CD8-positive, alpha-beta memory T cell (primary cell): Measurements from ENCODE around the gene CNTN5. TPM values are rescaled to one million over a fixed set of nuclear protein-coding genes. Genes with fewer than 3 reads are reported as not detected.
A peak's percentile ranks its signal among the peaks of the same experiment; 100 is the strongest.

Experiments
- CTCF ChIA-PET: fragments of 350-600 bp; sonication (Branson Sonifier 250); formaldehyde crosslinking; loops from one replicate; lab custom pipeline; 2021; ENCODE audit warnings: antibody characterized with exemption; lab: Charles Lee
- POLR2A ChIA-PET: fragments of 350-600 bp; sonication (Branson Sonifier 250); formaldehyde crosslinking; loops from one replicate; lab custom pipeline; 2021; ENCODE audit warnings: antibody characterized with exemption; lab: Charles Lee
- DNase-seq, 5 donors: peaks; one replicate each; pipeline versions ENCODE4 v3.0.0 to v3.0.0-alpha.2; 2020 to 2022; ENCODE audit warnings: mixed read lengths in 1 of 5
- H3K27ac ChIP-seq: one replicate; pipeline ENCODE4 v1.7.0; 2013; ENCODE audit warnings: low read depth, mild to moderate bottlenecking, low read length, moderate library complexity
- H3K27me3 ChIP-seq: 2 replicates; pipeline ENCODE4 v1.7.0; 2013; ENCODE audit warnings: low read length, mild to moderate bottlenecking; ENCODE audit not compliant: insufficient read depth, poor library complexity, severe bottlenecking
- H3K36me3 ChIP-seq: 2 replicates; pipeline ENCODE4 v1.7.0; 2013; ENCODE audit warnings: mild to moderate bottlenecking, low read length, moderate library complexity; ENCODE audit not compliant: insufficient read depth
- H3K4me1 ChIP-seq: 2 replicates; pipeline ENCODE4 v1.7.0; 2013; ENCODE audit warnings: mild to moderate bottlenecking, low read length, moderate library complexity; ENCODE audit not compliant: insufficient read depth
- H3K4me3 ChIP-seq: 2 replicates; pipeline ENCODE4 v1.7.0; 2013; ENCODE audit warnings: mild to moderate bottlenecking, low read length
- H3K9me3 ChIP-seq: 2 replicates; pipeline ENCODE4 v1.7.0; 2013; ENCODE audit warnings: mild to moderate bottlenecking, low read length
- H3K27ac Mint-ChIP-seq, 8 donors: one replicate each; pipeline ENCODE4 v1.8.0; 2020 to 2021; ENCODE audit warnings: mixed read lengths in 8 of 8, mild to moderate bottlenecking in 6 of 8, inconsistent platforms in 3 of 8, moderate library complexity in 3 of 8
- H3K27me3 Mint-ChIP-seq, 2 donors: one replicate each; pipeline ENCODE4 v1.8.0; 2020 to 2021; ENCODE audit warnings: mixed read lengths in 2 of 2, mild to moderate bottlenecking in 1 of 2, moderate library complexity in 1 of 2
- H3K36me3 Mint-ChIP-seq, 3 donors: one replicate each; pipeline ENCODE4 v1.8.0; 2020 to 2021; ENCODE audit warnings: mixed read lengths in 3 of 3, inconsistent platforms in 1 of 3, mild to moderate bottlenecking in 1 of 3
- H3K4me1 Mint-ChIP-seq, 3 donors: one replicate each; pipeline ENCODE4 v1.8.0; 2020 to 2021; ENCODE audit warnings: mixed read lengths in 3 of 3, inconsistent platforms in 1 of 3, mild to moderate bottlenecking in 1 of 3
- H3K4me3 Mint-ChIP-seq, 7 donors: one replicate each; pipeline ENCODE4 v1.8.0; 2020 to 2021; ENCODE audit warnings: mixed read lengths in 7 of 7, mild to moderate bottlenecking in 6 of 7, moderate library complexity in 4 of 7, inconsistent platforms in 2 of 7
- H3K9me3 Mint-ChIP-seq, 5 donors: one replicate each; pipeline ENCODE4 v1.8.0; 2020 to 2022; ENCODE audit warnings: mixed read lengths in 5 of 5, mild to moderate bottlenecking in 3 of 5, moderate library complexity in 2 of 5, inconsistent platforms in 1 of 5
- polyA plus RNA-seq: library from polyadenylated mRNA; unstranded; fragments of 300-500 nt; fragmentation: Illumina TruSeq; gene quantifications from one replicate; pipeline ENCODE4 v1.2.3, GENCODE V29; 2021
- total RNA-seq, 2 experiments: library from RNA; stranded (reverse); gene quantifications; one replicate each; pipeline ENCODE4 v1.2.3, GENCODE V29; 2021

Gene CNTN5
- total and polyA plus RNA-seq, 3 experiments from 2014 or later = not detected

DNA sequence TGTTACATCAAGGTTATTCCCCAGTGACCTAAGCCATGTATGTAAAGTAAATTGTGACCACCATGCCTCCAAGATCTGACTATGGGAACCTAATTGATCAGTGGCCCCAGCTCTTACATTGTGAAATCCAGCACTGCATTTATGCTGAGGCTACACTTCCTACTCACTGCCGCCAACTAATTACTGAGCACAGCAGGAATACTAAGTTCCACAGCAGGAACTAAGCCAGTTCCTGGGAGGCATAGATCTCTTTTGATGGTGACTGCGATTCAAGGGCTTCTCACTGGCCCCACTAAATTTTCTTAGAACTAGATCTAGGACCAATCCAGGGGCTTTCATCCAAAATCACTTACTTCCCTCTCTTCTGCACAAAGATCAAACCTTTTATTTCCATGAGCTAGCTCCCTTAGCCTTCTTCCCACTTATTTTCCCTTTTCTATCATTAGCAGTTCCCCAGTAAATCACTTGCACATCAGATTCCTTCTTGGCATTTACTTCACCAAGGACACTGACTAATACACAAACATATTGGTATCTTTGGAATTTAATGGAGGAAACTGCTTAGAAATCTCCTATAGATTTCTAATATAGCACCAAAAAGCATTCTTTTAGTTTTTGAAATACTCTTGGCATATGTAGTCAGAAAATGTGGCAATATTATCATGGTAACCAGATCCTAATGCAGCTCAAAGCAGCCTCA lies 46.0 kb downstream of the CNTN5 start:
- H3K4me1 Mint-ChIP-seq = peaks cover 0 to 3% (median 0%) of the 10 kb centered on the region in 3 donors
- H3K4me3 Mint-ChIP-seq = no peak overlapping the region
- H3K27me3 ChIP-seq = no peaks in the 10 kb centered on the region
- ChIA-PET CTCF (no interaction called here), POLR2A (no interaction called here)
- no peak for DNase-seq
- peaks cover 0 to 12% (median 8%) of the 10 kb centered on the region in 5 donors for H3K9me3 Mint-ChIP-seq
- no peak overlapping the region for H3K27ac Mint-ChIP-seq
- no peaks in the 10 kb centered on the region for H3K9me3 ChIP-seq
- no peaks in the 10 kb centered on the region for H3K36me3 ChIP-seq
- H3K27ac ChIP-seq = no peak overlapping the region
- no peak overlapping the region for H3K4me3 ChIP-seq
- H3K36me3 Mint-ChIP-seq = no peaks in the 10 kb centered on the region
- peaks cover 0 to 2% of the 10 kb centered on the region in 2 donors for H3K27me3 Mint-ChIP-seq
- H3K4me1 ChIP-seq = no peaks in the 10 kb centered on the region

GRCh38 chr11:99068832-99069231 lies 48.1 kb downstream of the CNTN5 start:
- Mint-ChIP-seq H3K27me3 (peaks cover 0 to 4% of the 10 kb centered on the region in 2 donors), H3K9me3 (peaks cover 0 to 11% (median 3%) of the 10 kb centered on the region in 5 donors), H3K4me3 (no peak overlapping the region), H3K36me3 (no peaks in the 10 kb centered on the region), H3K27ac (no peak overlapping the region), H3K4me1 (peaks cover 0 to 3% (median 0%) of the 10 kb centered on the region in 3 donors)
- DNase-seq = no peak
- Histone ChIP-seq H3K4me3 (no peak overlapping the region), H3K27me3 (no peaks in the 10 kb centered on the region), H3K36me3 (no peaks in the 10 kb centered on the region), H3K4me1 (no peaks in the 10 kb centered on the region), H3K27ac (no peak overlapping the region), H3K9me3 (no peaks in the 10 kb centered on the region)
- ChIA-PET CTCF (no interaction called here), POLR2A (no interaction called here)

DNA sequence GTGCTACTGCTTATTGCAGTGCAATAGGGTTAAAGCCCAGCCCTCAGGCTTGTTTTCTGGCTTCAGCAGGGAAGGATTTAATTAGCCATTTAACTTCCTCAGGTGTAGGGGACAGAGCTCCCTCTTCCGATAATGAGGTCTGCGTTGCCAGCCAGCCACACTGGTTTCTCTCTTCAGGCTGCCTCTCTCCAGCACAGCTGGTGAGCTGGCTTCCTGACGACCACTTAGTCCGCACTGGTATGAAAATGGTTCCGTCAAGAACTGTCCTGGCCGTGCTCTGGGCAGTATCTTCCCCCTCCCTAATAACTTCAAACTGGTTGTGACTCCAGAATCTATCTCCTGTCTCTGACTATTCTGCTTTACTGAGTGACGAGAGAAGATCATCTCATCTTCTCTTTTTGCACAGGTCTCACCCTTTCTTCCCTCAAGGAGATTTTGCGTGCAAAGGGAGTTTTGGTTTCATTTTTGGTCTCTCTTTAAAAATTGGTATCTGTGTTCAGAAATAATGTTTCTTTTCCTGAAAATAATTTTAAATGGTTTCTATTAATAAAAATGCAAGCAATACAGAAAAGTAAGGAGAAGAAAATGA lies 49.2 kb downstream of the CNTN5 start:
- H3K27me3 Mint-ChIP-seq = peaks cover 0 to 4% of the 10 kb centered on the region in 2 donors
- H3K4me3 Mint-ChIP-seq = peak overlapping the region in 5 of 7 donors; percentile 12 to 88 (median 47)
- Histone ChIP-seq H3K4me1 (no peaks in the 10 kb centered on the region), H3K36me3 (no peaks in the 10 kb centered on the region), H3K27me3 (no peaks in the 10 kb centered on the region), H3K9me3 (no peaks in the 10 kb centered on the region), H3K4me3 (no peak overlapping the region), H3K27ac (no peak overlapping the region)
- no peaks in the 10 kb centered on the region for H3K36me3 Mint-ChIP-seq
- ChIA-PET POLR2A (no interaction called here), CTCF (no interaction called here)
- H3K27ac Mint-ChIP-seq = peak overlapping the region in 1 of 8 donors; percentile 90
- no peak for DNase-seq
- H3K4me1 Mint-ChIP-seq = peaks cover 0 to 3% (median 0%) of the 10 kb centered on the region in 3 donors
- peaks cover 0 to 13% (median 3%) of the 10 kb centered on the region in 5 donors for H3K9me3 Mint-ChIP-seq

GRCh38 chr11:99079576-99079975 lies 58.8 kb downstream of the CNTN5 start:
- Histone ChIP-seq H3K4me3 (no peak overlapping the region), H3K9me3 (no peaks in the 10 kb centered on the region), H3K27ac (no peak overlapping the region), H3K27me3 (no peaks in the 10 kb centered on the region), H3K4me1 (no peaks in the 10 kb centered on the region), H3K36me3 (no peaks in the 10 kb centered on the region)
- ChIA-PET POLR2A (no interaction called here), CTCF (no interaction called here)
- Mint-ChIP-seq H3K9me3 (peaks cover 0 to 19% (median 5%) of the 10 kb centered on the region in 5 donors), H3K4me3 (no peak overlapping the region), H3K27me3 (no peaks in the 10 kb centered on the region), H3K27ac (peak overlapping the region in 1 of 8 donors; percentile 41), H3K36me3 (peaks cover 0 to 2% (median 0%) of the 10 kb centered on the region in 3 donors), H3K4me1 (no peaks in the 10 kb centered on the region)
- DNase-seq = no peak

DNA sequence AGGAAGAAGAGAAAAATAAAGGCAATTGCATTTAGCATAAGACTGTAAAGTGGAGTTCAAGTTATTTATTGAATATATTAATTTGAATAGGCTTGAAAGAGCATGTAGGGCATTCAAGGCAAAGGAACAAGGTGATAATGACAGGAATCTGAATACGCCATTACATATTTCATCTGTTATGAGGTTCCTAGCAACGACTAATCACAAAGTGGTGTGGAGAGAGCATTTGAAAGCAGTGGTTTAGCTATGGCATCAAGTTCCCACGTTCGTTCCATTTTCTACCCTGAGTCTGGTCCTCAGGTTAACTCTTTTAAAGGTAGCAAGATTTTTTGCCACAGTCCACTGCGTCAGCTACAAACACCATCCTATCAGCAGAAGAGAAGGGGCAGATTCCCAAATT lies 59.4 kb downstream of the CNTN5 start:
- H3K9me3 Mint-ChIP-seq = peaks cover 0 to 19% (median 6%) of the 10 kb centered on the region in 5 donors
- CTCF ChIA-PET = no interaction called here

DNA sequence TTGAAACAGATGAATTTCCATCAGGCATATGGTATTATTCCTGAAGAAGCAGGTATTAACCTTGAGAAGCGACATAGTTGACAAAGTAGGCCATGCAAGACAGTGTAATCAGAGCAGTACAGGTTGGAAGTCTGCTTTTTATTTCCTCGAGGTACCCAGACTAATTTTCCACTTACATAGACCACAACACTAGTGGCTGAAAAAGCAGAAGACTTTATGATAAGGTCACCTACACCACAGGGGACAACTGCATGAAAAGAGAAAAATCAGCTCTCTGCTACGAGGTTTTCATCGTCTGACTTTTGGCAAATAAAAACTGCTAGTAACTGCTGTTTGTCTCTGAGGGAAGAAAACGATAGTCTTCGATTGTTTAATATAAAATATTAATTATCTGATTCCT lies 77.5 kb downstream of the CNTN5 start:
- no peak overlapping the region for H3K27ac Mint-ChIP-seq
- no peak overlapping the region for H3K4me3 ChIP-seq
- H3K27me3 ChIP-seq = no peaks in the 10 kb centered on the region
- POLR2A ChIA-PET = no interaction called here
- H3K36me3 ChIP-seq = no peaks in the 10 kb centered on the region
- CTCF ChIA-PET = no interaction called here
- H3K9me3 Mint-ChIP-seq = peaks cover 0 to 21% (median 7%) of the 10 kb centered on the region in 5 donors
- no peak overlapping the region for H3K27ac ChIP-seq
- no peaks in the 10 kb centered on the region for H3K4me1 ChIP-seq
- H3K27me3 Mint-ChIP-seq = no peaks in the 10 kb centered on the region
- DNase-seq = no peak
- no peaks in the 10 kb centered on the region for H3K4me1 Mint-ChIP-seq
- H3K36me3 Mint-ChIP-seq = no peaks in the 10 kb centered on the region
- no peaks in the 10 kb centered on the region for H3K9me3 ChIP-seq
- no peak overlapping the region for H3K4me3 Mint-ChIP-seq

More for the DNA sequence above, 59.4 kb downstream of the CNTN5 start:
- Histone ChIP-seq H3K27ac (no peak overlapping the region), H3K9me3 (no peaks in the 10 kb centered on the region), H3K27me3 (no peaks in the 10 kb centered on the region), H3K4me1 (no peaks in the 10 kb centered on the region), H3K4me3 (no peak overlapping the region), H3K36me3 (no peaks in the 10 kb centered on the region)
- H3K27ac Mint-ChIP-seq = no peak overlapping the region
- POLR2A ChIA-PET = no interaction called here
- peaks cover 0 to 2% (median 0%) of the 10 kb centered on the region in 3 donors for H3K36me3 Mint-ChIP-seq
- no peak for DNase-seq
- H3K4me3 Mint-ChIP-seq = no peak overlapping the region
- no peaks in the 10 kb centered on the region for H3K27me3 Mint-ChIP-seq
- no peaks in the 10 kb centered on the region for H3K4me1 Mint-ChIP-seq

DNA sequence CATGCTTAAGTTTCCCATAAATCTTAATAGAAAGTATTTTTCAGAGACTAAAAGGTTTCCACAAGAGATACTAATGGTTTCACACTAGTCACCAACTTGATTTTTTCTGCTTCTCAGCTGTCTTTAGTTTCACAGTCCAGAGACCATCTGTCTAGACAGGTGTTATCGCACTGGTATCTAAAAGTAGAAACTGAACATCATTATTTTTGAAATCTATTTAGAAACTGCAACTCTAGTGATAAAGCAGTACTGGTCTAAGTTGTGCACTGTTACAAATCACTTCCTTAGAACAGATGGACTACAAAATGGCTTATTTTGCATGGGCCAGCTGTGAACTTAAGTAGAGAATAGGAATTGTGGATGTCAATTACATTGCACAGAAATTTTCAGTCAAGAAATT lies 78.0 kb downstream of the CNTN5 start:
- H3K4me1 Mint-ChIP-seq = no peaks in the 10 kb centered on the region
- H3K27ac Mint-ChIP-seq = no peak overlapping the region
- Histone ChIP-seq H3K27me3 (no peaks in the 10 kb centered on the region), H3K4me3 (no peak overlapping the region), H3K9me3 (no peaks in the 10 kb centered on the region), H3K4me1 (no peaks in the 10 kb centered on the region), H3K36me3 (no peaks in the 10 kb centered on the region), H3K27ac (no peak overlapping the region)
- POLR2A ChIA-PET = no interaction called here
- H3K27me3 Mint-ChIP-seq = no peaks in the 10 kb centered on the region
- CTCF ChIA-PET = no interaction called here
- DNase-seq = no peak
- H3K36me3 Mint-ChIP-seq = no peaks in the 10 kb centered on the region
- peaks cover under 1 to 21% (median 12%) of the 10 kb centered on the region in 5 donors for H3K9me3 Mint-ChIP-seq
- no peak overlapping the region for H3K4me3 Mint-ChIP-seq

GRCh38 chr11:99117603-99118002 lies 96.9 kb downstream of the CNTN5 start:
- DNase-seq = no peak
- H3K27ac Mint-ChIP-seq = no peak overlapping the region
- ChIA-PET CTCF (no interaction called here), POLR2A (no interaction called here)
- Histone ChIP-seq H3K4me3 (no peak overlapping the region), H3K36me3 (no peaks in the 10 kb centered on the region), H3K4me1 (no peaks in the 10 kb centered on the region), H3K27ac (no peak overlapping the region), H3K27me3 (no peaks in the 10 kb centered on the region), H3K9me3 (no peaks in the 10 kb centered on the region)
- no peaks in the 10 kb centered on the region for H3K27me3 Mint-ChIP-seq
- H3K4me3 Mint-ChIP-seq = no peak overlapping the region
- H3K9me3 Mint-ChIP-seq = peaks cover 2 to 39% (median 11%) of the 10 kb centered on the region in 5 donors
- no peaks in the 10 kb centered on the region for H3K4me1 Mint-ChIP-seq
- no peaks in the 10 kb centered on the region for H3K36me3 Mint-ChIP-seq
